Subcutaneous adipose tissue (tissue), 4 donors: ENCODE measurements around the gene ST6GAL1. TPM values are rescaled to one million over a fixed set of nuclear protein-coding genes. Genes with fewer than 3 reads are reported as not detected.

ENCODE experiments used
- total RNA-seq, 4 donors: library from RNA; depleted of rRNA; stranded (reverse); fragments of >200 nt; gene quantifications; one replicate each; pipeline ENCODE4 v1.1.0, GENCODE V29; 2016
- TF ChIP-seq, protein P1 (sequence below): fragments of 450-650 bp; IDR thresholded peaks from one replicate; pipeline ENCODE4 v1.5.1; 2016; ENCODE audit warnings: low read depth, mild to moderate bottlenecking, control low read depth, antibody characterized with exemption, moderate library complexity

ST6GAL1 gene
- total RNA-seq, 4 donors from 2014 or later, result 31.4 to 80.1 (median 43.8) TPM

DNA sequence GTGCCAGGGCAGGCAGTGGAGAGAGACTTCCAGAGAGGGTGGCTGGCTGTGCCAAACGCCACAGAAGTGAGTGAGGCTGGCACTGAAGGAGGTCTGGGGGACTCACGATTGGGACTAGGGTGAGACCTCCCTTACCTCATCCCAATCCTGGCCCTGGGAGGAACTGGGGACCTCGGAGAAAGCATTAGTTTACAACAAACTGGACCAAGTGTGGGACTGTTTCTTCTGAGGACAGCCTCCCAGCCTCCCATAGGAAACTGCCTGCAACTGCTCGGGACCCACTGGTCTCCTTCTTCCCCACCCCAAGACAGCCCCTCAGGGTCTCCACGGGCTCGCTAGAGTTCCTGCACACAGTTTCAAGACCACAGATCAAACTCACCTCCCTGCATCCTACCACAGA, 45.4 kb downstream of the ST6GAL1 start:
- TF ChIP-seq, protein P1, sequence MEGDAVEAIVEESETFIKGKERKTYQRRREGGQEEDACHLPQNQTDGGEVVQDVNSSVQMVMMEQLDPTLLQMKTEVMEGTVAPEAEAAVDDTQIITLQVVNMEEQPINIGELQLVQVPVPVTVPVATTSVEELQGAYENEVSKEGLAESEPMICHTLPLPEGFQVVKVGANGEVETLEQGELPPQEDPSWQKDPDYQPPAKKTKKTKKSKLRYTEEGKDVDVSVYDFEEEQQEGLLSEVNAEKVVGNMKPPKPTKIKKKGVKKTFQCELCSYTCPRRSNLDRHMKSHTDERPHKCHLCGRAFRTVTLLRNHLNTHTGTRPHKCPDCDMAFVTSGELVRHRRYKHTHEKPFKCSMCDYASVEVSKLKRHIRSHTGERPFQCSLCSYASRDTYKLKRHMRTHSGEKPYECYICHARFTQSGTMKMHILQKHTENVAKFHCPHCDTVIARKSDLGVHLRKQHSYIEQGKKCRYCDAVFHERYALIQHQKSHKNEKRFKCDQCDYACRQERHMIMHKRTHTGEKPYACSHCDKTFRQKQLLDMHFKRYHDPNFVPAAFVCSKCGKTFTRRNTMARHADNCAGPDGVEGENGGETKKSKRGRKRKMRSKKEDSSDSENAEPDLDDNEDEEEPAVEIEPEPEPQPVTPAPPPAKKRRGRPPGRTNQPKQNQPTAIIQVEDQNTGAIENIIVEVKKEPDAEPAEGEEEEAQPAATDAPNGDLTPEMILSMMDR, result no peak

DNA sequence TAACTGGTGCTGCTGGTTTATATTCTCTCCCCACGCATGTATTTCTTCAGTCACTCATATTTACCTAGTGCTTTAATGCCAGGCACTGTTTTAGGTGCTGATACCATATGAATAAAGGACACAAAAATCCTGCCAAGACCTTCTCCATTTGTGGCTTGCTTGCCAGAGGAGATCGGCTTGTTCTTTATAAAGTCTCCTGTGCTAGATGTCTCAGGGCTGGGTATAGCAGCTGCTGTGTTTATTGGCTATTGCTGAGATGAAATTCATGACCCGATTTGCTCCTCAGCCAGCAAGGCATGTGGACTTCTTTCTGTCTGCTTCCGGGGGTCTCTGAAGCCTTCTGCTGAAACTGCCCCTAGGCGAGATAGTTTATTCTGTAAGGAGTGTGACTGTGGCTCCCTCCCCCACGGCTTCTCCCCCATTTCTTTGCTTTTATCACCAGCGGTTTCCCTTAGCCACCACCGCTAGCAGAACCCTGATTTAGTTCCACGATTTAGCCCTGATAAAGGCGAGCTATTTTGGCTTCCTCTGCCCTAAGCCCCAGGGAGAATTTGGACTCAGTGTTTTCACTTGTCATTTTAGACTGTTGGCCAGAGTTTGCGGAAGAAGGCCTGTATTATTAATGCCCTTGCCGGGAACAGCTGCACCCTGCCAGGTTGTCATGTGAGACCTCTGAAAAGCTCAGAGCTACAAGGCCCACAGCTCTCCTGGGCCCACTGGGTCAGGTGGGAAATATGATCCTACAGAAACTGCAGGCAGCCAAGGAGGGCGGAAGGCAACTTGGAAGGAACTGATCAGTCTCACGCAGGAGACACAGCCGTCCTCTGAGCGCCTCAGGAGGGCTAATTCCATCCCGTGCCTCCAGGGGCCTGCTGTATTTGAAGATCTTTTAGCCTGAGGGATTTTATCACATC, 46.8 kb downstream of the ST6GAL1 start:
- TF ChIP-seq, protein P1, result no peak

DNA sequence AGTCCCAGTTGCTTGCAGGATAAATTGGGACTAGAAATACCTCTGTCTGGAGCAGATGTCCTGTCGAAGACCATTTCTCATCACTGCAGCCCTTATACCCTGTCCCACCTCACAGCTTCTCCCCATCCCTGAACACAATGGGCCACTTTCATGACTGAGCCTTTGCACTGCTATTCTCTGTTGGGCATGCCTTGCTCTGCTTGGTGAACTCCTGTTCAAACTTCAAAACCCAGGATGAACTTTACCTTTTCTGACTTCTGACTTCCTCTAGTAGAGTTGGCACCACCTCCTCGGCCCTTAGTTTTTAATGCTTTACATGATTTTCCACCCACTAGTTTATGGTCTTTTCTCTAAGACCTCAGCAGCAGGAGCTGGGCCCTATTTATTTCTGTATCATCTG, 48.4 kb downstream of the ST6GAL1 start:
- TF ChIP-seq, protein P1, result no peak

DNA sequence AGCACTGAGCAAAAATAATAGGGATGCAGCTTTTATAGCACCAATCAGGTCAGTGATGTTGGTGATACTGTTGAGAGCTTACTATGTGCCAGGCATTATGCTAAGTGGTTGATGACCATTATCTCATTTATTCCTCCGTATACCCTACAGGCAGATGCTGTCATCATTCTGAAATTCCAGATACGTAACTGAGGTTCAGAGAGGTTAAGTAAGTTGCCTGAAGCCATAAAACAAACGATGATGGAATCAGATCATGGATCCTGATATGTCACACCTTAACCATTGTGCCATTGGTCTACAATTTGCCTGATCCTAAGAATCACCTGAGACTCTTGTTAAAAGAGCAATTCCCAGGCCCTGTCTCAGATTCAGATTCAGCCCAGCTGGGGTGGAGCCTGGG, 49.5 kb downstream of the ST6GAL1 start:
- TF ChIP-seq, protein P1, result no peak

DNA sequence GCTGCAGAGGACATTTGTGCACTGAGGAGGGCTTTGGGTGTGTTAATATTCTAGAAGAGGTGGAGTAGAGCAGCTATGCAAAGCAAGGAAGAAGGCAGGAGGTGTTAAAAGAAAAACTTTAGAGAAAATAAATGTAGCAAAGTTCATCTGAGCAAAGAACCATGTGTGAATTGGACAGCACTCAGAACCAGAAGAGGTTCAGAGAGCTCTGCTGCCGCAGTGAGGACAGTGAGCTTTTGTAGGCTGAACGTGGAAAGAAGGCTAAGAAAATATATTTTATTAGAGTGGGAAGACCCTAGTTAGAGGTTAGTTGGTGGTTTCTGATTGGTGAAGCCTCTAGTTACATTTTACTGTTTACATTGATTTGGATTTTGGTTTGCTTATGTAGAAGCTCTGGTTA, 50.7 kb downstream of the ST6GAL1 start:
- TF ChIP-seq, protein P1, result no peak

DNA sequence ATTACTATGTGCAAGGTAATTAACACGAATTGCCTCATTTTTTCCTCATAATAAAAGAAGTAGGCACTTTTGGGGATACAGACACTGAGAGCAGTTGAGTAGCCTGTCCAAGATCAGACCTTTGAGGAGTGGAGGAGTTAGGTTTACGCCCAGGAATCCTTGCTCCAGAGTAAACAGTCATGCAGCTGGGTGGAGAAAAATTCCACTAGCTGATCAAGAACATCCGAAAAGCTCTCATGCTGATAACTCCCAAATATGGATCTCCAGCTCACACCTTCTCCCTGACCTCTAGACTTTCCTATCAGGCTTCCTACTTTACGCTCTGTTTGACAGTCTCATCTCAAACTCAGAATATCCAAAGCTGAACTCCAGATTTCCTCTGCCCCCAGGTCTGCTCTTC, 53.3 kb downstream of the ST6GAL1 start:
- TF ChIP-seq, protein P1, result no peak

GRCh38 chr3:186984064-186984463, 53.7 kb downstream of the ST6GAL1 start:
- TF ChIP-seq, protein P1, result no peak
